ENCODE data around the gene ZAP70. TPM values are rescaled to one million over a fixed set of nuclear protein-coding genes. Genes with fewer than 3 reads are reported as not detected.
A peak's percentile ranks its signal among the peaks of the same experiment; 100 is the strongest.

ZAP70 gene
- polyA plus RNA-seq, 1 donor from 2014 or later = 4.6 TPM

GRCh38 chr2:97757062-97757461 lies 43.7 kb downstream of the ZAP70 start:
- H3K27ac Mint-ChIP-seq = peak overlapping the region in 1 of 3 donors; percentile 47
- no peak overlapping the region for H3K4me3 Mint-ChIP-seq
- no peaks in the 10 kb centered on the region for H3K9me3 Mint-ChIP-seq
- H3K4me1 Mint-ChIP-seq = peaks cover 0 to 1% (median 0%) of the 10 kb centered on the region in 3 donors
- peaks cover 10% of the 10 kb centered on the region for H3K36me3 Mint-ChIP-seq
- no peaks in the 10 kb centered on the region for H3K27me3 Mint-ChIP-seq

GRCh38 chr2:97758131-97758705 lies 44.8 kb downstream of the ZAP70 start:
- no peaks in the 10 kb centered on the region for H3K27me3 Mint-ChIP-seq
- no peak overlapping the region for H3K4me3 Mint-ChIP-seq
- H3K9me3 Mint-ChIP-seq = no peaks in the 10 kb centered on the region
- peaks cover 0 to 1% (median 0%) of the 10 kb centered on the region in 3 donors for H3K4me1 Mint-ChIP-seq
- no peak overlapping the region for H3K27ac Mint-ChIP-seq
- H3K36me3 Mint-ChIP-seq = peaks cover 7% of the 10 kb centered on the region

- Mint-ChIP-seq H3K9me3 (no peaks in the 10 kb centered on the region), H3K36me3 (peaks cover 4% of the 10 kb centered on the region), H3K27ac (peak overlapping the region in 2 of 3 donors; percentile 51 to 60), H3K4me1 (peaks cover 0 to under 1% (median 0%) of the 10 kb centered on the region in 3 donors), H3K27me3 (no peaks in the 10 kb centered on the region), H3K4me3 (no peak overlapping the region)
These were observed 46.5 kb downstream of the ZAP70 start for GRCh38 chr2:97759727-97760407.

- H3K27me3 Mint-ChIP-seq = no peaks in the 10 kb centered on the region
- H3K4me1 Mint-ChIP-seq = peaks cover 0 to 3% (median 0%) of the 10 kb centered on the region in 3 donors
- no peak overlapping the region for H3K4me3 Mint-ChIP-seq
- peak overlapping the region; percentile 24 to 51 (median 45) for H3K27ac Mint-ChIP-seq
- H3K9me3 Mint-ChIP-seq = no peaks in the 10 kb centered on the region
- peaks cover 3% of the 10 kb centered on the region for H3K36me3 Mint-ChIP-seq
These were observed 47.2 kb downstream of the ZAP70 start for GRCh38 chr2:97760480-97761049.

GRCh38 chr2:97761192-97761591 lies 47.8 kb downstream of the ZAP70 start:
- no peaks in the 10 kb centered on the region for H3K9me3 Mint-ChIP-seq
- peaks cover 3% of the 10 kb centered on the region for H3K36me3 Mint-ChIP-seq
- no peaks in the 10 kb centered on the region for H3K27me3 Mint-ChIP-seq
- H3K27ac Mint-ChIP-seq = peak overlapping the region in 2 of 3 donors; percentile 24 to 58
- peak overlapping the region in 2 of 4 donors; percentile 8 to 37 for H3K4me3 Mint-ChIP-seq
- peaks cover 0 to 3% (median 0%) of the 10 kb centered on the region in 3 donors for H3K4me1 Mint-ChIP-seq

- Mint-ChIP-seq H3K4me3 (peak overlapping the region in 1 of 4 donors; percentile 34), H3K36me3 (peaks cover 3% of the 10 kb centered on the region), H3K27ac (peak overlapping the region in 2 of 3 donors; percentile 46 to 73), H3K27me3 (no peaks in the 10 kb centered on the region), H3K9me3 (no peaks in the 10 kb centered on the region), H3K4me1 (peaks cover 0 to 5% (median 2%) of the 10 kb centered on the region in 3 donors)
These were observed 49.9 kb downstream of the ZAP70 start for GRCh38 chr2:97763176-97763845.

- Mint-ChIP-seq H3K27me3 (no peaks in the 10 kb centered on the region), H3K4me3 (no peak overlapping the region), H3K27ac (no peak overlapping the region), H3K4me1 (peaks cover 0 to 5% (median 3%) of the 10 kb centered on the region in 3 donors), H3K9me3 (no peaks in the 10 kb centered on the region), H3K36me3 (peaks cover 3% of the 10 kb centered on the region)
These were observed 51.3 kb downstream of the ZAP70 start for GRCh38 chr2:97764559-97765263.

GRCh38 chr2:97765933-97766332 lies 52.6 kb downstream of the ZAP70 start:
- Mint-ChIP-seq H3K4me3 (no peak overlapping the region), H3K27ac (peak overlapping the region; percentile 8 to 28 (median 26)), H3K4me1 (peaks cover 0 to 5% (median 3%) of the 10 kb centered on the region in 3 donors)

GRCh38 chr2:97766567-97766966 lies 53.2 kb downstream of the ZAP70 start:
- peak overlapping the region; percentile 8 to 28 (median 26) for H3K27ac Mint-ChIP-seq
- peaks cover 0 to 5% (median 3%) of the 10 kb centered on the region in 3 donors for H3K4me1 Mint-ChIP-seq
- H3K36me3 Mint-ChIP-seq = peaks cover 3% of the 10 kb centered on the region
- H3K27me3 Mint-ChIP-seq = no peaks in the 10 kb centered on the region
- no peaks in the 10 kb centered on the region for H3K9me3 Mint-ChIP-seq
- H3K4me3 Mint-ChIP-seq = no peak overlapping the region

More at GRCh38 chr2:97765933-97766332, 52.6 kb downstream of the ZAP70 start:
- Mint-ChIP-seq H3K27me3 (no peaks in the 10 kb centered on the region), H3K36me3 (no peaks in the 10 kb centered on the region), H3K9me3 (no peaks in the 10 kb centered on the region)

- H3K36me3 Mint-ChIP-seq = peaks cover 3% of the 10 kb centered on the region
- H3K9me3 Mint-ChIP-seq = no peaks in the 10 kb centered on the region
- no peak overlapping the region for H3K4me3 Mint-ChIP-seq
- no peak overlapping the region for H3K27ac Mint-ChIP-seq
- no peaks in the 10 kb centered on the region for H3K27me3 Mint-ChIP-seq
- H3K4me1 Mint-ChIP-seq = peaks cover 0 to 5% (median 3%) of the 10 kb centered on the region in 3 donors
These were observed 55.9 kb downstream of the ZAP70 start for GRCh38 chr2:97769308-97769707.

GRCh38 chr2:97769711-97770110 lies 56.3 kb downstream of the ZAP70 start:
- H3K9me3 Mint-ChIP-seq = no peaks in the 10 kb centered on the region
- H3K36me3 Mint-ChIP-seq = peaks cover 3% of the 10 kb centered on the region
- no peaks in the 10 kb centered on the region for H3K27me3 Mint-ChIP-seq
- H3K4me1 Mint-ChIP-seq = peaks cover 0 to 5% (median 3%) of the 10 kb centered on the region in 3 donors
- no peak overlapping the region for H3K4me3 Mint-ChIP-seq
- H3K27ac Mint-ChIP-seq = no peak overlapping the region

GRCh38 chr2:97770445-97770844 lies 57.1 kb downstream of the ZAP70 start:
- Mint-ChIP-seq H3K4me3 (no peak overlapping the region), H3K27me3 (no peaks in the 10 kb centered on the region), H3K36me3 (peaks cover 3% of the 10 kb centered on the region), H3K4me1 (peaks cover 0 to 3% (median 2%) of the 10 kb centered on the region in 3 donors), H3K9me3 (no peaks in the 10 kb centered on the region), H3K27ac (peak overlapping the region in 1 of 3 donors; percentile 18)

- Mint-ChIP-seq H3K36me3 (peaks cover 7% of the 10 kb centered on the region), H3K27ac (peak overlapping the region in 1 of 3 donors; percentile 62), H3K27me3 (no peaks in the 10 kb centered on the region), H3K9me3 (no peaks in the 10 kb centered on the region), H3K4me3 (peak overlapping the region in 1 of 4 donors; percentile 51), H3K4me1 (peaks cover 0 to 3% (median 0%) of the 10 kb centered on the region in 3 donors)
These were observed 61.0 kb downstream of the ZAP70 start for GRCh38 chr2:97774425-97774824.

GRCh38 chr2:97775074-97775473 lies 61.7 kb downstream of the ZAP70 start:
- Mint-ChIP-seq H3K4me3 (no peak overlapping the region), H3K27ac (no peak overlapping the region), H3K9me3 (no peaks in the 10 kb centered on the region), H3K36me3 (peaks cover 7% of the 10 kb centered on the region), H3K4me1 (peaks cover 0 to 3% (median 0%) of the 10 kb centered on the region in 3 donors), H3K27me3 (no peaks in the 10 kb centered on the region)
